SK-N-SH (cell line): ENCODE results near the gene MRPL52.

Experiments used
- EZH2phosphoT487 ChIP-seq: fragments of 200-600 bp; sonication (generic); IDR thresholded peaks from 2 replicates; pipeline ENCODE4 v1.6.1; 2017; ENCODE audit warnings: low read depth, mixed run types, mild to moderate bottlenecking, antibody characterized with exemption, moderate library complexity, borderline replicate concordance
- GABPA ChIP-seq: IDR thresholded peaks from 2 replicates; pipeline ENCODE4 v1.4.0; 2012; ENCODE audit warnings: low read depth, mild to moderate bottlenecking
- JUND ChIP-seq: IDR thresholded peaks from 2 replicates; pipeline ENCODE4 v1.4.0; 2012
- MEF2A ChIP-seq: IDR thresholded peaks from 2 replicates; pipeline ENCODE4 v1.4.0; 2012; ENCODE audit warnings: low read depth, borderline replicate concordance
- NFIC ChIP-seq: IDR thresholded peaks from 2 replicates; pipeline ENCODE4 v1.4.0; 2012; ENCODE audit warnings: borderline replicate concordance
- RAD21 ChIP-seq: IDR thresholded peaks from 2 replicates; pipeline ENCODE4 v1.6.1; 2012; ENCODE audit warnings: mild to moderate bottlenecking, low read length
- RFX5 ChIP-seq: IDR thresholded peaks from 2 replicates; pipeline ENCODE4 v1.6.1; 2012; ENCODE audit warnings: mild to moderate bottlenecking, improper control_type of control experiment, low read length
- USF2 ChIP-seq: fragments of 150-350 bp; IDR thresholded peaks from 2 replicates; pipeline ENCODE4 v1.6.1; 2017; ENCODE audit warnings: antibody characterized with exemption, low read length, low read depth, borderline replicate concordance
- TF ChIP-seq, protein P1 (sequence below): fragments of 200-600 bp; sonication (generic); IDR thresholded peaks from 2 replicates; pipeline ENCODE4 v1.6.1; 2017; ENCODE audit warnings: antibody characterized with exemption, mild to moderate bottlenecking, moderate library complexity
- TF ChIP-seq, protein P2 (sequence below): IDR thresholded peaks from 2 replicates; pipeline ENCODE4 v1.6.1; 2012; ENCODE audit warnings: mild to moderate bottlenecking, low read depth, low read length, moderate library complexity

DNA sequence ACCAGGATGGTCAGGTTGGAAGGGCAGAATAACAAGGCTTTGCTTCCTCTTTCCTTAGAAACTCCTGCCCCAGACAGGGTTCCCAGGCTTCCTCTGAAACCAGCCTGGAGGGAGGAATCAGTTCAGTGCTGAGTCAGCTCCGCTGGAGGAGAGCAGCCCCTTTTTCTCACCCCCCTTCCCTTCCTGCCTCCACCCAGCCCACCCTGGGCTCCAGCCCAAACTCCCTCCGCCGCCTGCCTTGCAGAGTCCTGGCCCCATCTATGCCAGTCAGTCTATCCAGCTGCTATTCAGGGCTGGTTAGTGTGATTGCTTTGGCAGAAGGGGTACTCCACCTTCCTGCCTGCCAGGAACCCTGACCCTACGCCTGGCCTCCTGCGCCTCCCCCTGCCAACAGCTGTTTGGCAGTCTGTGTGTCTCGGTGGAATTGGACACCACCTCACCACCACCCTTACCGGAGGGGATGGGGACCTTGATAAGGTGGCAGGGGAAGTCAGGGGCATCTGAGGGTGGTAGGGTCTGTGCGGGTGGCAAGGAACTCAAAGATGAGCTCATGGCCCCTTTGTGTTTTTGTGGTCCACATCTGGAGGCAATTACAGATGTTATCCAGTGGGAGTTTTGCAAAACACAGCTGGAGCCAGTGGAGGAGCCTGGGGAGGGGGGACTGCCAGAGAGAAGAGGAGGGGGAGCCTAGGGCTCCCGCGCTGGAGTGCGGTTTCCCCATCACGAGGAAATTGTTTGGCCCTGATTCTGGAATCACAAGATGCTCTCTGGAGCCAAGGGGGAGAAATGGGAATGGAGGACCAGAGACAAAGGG, 18.9 kb downstream of the MRPL52 start:
- TF ChIP-seq JUND: no peak
- TF ChIP-seq, protein P1, sequence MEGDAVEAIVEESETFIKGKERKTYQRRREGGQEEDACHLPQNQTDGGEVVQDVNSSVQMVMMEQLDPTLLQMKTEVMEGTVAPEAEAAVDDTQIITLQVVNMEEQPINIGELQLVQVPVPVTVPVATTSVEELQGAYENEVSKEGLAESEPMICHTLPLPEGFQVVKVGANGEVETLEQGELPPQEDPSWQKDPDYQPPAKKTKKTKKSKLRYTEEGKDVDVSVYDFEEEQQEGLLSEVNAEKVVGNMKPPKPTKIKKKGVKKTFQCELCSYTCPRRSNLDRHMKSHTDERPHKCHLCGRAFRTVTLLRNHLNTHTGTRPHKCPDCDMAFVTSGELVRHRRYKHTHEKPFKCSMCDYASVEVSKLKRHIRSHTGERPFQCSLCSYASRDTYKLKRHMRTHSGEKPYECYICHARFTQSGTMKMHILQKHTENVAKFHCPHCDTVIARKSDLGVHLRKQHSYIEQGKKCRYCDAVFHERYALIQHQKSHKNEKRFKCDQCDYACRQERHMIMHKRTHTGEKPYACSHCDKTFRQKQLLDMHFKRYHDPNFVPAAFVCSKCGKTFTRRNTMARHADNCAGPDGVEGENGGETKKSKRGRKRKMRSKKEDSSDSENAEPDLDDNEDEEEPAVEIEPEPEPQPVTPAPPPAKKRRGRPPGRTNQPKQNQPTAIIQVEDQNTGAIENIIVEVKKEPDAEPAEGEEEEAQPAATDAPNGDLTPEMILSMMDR: no peak
- TF ChIP-seq RFX5: no peak
- no peak for TF ChIP-seq USF2
- no peak for TF ChIP-seq GABPA
- TF ChIP-seq NFIC: peak; percentile 18; the same call in 1 of the 2 replicates
- no peak for TF ChIP-seq MEF2A
- TF ChIP-seq, protein P2, sequence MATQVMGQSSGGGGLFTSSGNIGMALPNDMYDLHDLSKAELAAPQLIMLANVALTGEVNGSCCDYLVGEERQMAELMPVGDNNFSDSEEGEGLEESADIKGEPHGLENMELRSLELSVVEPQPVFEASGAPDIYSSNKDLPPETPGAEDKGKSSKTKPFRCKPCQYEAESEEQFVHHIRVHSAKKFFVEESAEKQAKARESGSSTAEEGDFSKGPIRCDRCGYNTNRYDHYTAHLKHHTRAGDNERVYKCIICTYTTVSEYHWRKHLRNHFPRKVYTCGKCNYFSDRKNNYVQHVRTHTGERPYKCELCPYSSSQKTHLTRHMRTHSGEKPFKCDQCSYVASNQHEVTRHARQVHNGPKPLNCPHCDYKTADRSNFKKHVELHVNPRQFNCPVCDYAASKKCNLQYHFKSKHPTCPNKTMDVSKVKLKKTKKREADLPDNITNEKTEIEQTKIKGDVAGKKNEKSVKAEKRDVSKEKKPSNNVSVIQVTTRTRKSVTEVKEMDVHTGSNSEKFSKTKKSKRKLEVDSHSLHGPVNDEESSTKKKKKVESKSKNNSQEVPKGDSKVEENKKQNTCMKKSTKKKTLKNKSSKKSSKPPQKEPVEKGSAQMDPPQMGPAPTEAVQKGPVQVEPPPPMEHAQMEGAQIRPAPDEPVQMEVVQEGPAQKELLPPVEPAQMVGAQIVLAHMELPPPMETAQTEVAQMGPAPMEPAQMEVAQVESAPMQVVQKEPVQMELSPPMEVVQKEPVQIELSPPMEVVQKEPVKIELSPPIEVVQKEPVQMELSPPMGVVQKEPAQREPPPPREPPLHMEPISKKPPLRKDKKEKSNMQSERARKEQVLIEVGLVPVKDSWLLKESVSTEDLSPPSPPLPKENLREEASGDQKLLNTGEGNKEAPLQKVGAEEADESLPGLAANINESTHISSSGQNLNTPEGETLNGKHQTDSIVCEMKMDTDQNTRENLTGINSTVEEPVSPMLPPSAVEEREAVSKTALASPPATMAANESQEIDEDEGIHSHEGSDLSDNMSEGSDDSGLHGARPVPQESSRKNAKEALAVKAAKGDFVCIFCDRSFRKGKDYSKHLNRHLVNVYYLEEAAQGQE: no peak
- TF ChIP-seq EZH2phosphoT487: no peak
- no peak for TF ChIP-seq RAD21
